22Rv1 (cell line): ENCODE results near the gene GADD45GIP1.

Source experiments
- CTCF ChIP-seq: fragments of 450-650 bp; IDR thresholded peaks from 2 replicates; pipeline ENCODE4 v1.5.1; 2017; ENCODE audit warnings: mild to moderate bottlenecking
- ZFX ChIP-seq: fragments of 450-650 bp; IDR thresholded peaks from 2 replicates; pipeline ENCODE4 v1.6.1; 2017; ENCODE audit warnings: antibody characterized with exemption, borderline replicate concordance

- no peak for TF ChIP-seq CTCF
- TF ChIP-seq ZFX, result no peak
These were observed 19.7 kb downstream of the GADD45GIP1 start for GRCh38 chr19:12937093-12937926.
